ENCODE data around the gene FNDC11. TPM values are rescaled to one million over a fixed set of nuclear protein-coding genes. Genes with fewer than 3 reads are reported as not detected.

Gene FNDC11
- total RNA-seq, 1 experiment from 2014 or later = not detected

DNA sequence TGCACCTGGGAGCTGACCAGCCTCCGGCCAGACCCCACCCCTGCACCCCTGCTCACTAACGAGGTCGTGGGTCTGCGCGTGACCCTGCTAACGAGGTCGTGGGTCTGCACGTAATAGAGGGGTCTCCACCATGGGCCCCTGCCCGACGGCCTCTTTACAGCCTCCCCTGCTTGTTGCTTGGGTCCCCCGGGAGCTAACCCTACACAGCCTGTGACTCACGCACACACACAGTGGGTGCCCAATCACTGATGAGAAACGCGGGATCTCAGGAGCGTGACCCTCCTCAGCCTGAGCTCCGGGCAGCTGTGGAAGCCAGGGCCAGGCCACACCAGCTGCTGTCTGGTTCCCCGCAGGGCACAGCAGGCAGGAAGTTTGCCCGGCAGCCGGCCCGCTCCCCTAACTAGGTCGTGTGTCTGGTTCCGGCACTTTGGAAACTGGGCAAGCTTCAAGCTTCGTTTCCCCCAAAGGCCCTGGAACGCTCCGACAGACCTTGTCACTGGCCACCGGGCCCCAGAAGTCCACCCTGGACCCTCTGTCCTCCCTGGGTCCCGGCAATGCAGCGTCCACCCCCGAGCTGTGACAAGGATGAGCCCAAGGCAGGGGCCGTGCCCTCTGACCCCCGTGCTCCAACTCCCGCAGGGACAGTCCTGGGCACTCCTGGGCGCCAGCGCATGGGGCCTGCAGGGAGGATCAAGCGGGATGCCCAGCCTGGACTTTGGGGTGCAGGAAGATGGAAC, 17.6 kb upstream of the FNDC11 start:
- Histone ChIP-seq H3K27me3 (no peaks in the 10 kb centered on the region), H3K9me3 (no peaks in the 10 kb centered on the region), H3K36me3 (no peaks in the 10 kb centered on the region), H3K4me3 (no peak overlapping the region)
- DNase-seq = peak; percentile 92

- Histone ChIP-seq H3K4me3 (peak within 1 kb of the TSS; percentile 36), H3K27me3 (no peaks in the 10 kb centered on the region), H3K36me3 (no peaks in the 10 kb centered on the region), H3K9me3 (no peaks in the 10 kb centered on the region)
- peak; percentile 39 for DNase-seq
These were observed 16.9 kb upstream of the FNDC11 start, which contains the start of gene PTK6 for GRCh38 chr20:63536997-63537524. Gene PTK6, minus strand, starts transcription at chr20:63537376. Its CDS starts 62 bp downstream, at chr20:63537314.

DNA sequence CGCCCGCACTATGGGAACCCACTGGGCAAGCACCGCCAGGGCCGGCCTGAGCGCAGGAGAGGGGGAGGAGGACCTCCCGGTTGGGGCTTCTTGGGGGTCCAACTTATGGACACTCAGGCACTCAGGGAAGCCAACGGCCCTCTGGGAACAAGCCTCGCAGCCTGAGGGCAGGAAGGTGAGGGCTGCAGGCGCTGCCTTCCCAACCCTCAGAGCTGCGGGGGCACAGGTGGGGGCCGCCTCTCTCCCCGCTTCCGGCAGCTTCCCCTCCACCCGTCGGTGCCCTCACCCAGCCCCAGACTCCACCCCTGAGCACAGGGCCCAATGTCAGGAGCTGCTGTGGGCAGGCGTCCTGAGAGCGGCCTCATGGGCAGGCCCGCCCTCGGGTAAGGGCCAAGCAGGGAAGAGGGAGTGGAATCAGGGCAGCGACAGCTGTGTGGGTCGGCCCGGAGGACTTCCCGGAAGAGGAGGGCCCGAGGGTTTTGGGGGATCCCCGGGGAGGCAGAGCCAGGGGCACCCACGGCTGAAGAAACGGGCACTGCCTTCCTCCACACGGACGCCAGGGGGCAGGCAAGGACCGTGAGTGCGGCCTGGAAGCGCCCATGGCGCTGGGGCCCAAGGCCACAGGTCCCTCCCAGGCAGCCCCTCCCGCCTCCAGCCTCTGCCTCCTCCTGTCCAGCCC, 16.3 kb upstream of the FNDC11 start:
- H3K9me3 ChIP-seq = no peaks in the 10 kb centered on the region

DNA sequence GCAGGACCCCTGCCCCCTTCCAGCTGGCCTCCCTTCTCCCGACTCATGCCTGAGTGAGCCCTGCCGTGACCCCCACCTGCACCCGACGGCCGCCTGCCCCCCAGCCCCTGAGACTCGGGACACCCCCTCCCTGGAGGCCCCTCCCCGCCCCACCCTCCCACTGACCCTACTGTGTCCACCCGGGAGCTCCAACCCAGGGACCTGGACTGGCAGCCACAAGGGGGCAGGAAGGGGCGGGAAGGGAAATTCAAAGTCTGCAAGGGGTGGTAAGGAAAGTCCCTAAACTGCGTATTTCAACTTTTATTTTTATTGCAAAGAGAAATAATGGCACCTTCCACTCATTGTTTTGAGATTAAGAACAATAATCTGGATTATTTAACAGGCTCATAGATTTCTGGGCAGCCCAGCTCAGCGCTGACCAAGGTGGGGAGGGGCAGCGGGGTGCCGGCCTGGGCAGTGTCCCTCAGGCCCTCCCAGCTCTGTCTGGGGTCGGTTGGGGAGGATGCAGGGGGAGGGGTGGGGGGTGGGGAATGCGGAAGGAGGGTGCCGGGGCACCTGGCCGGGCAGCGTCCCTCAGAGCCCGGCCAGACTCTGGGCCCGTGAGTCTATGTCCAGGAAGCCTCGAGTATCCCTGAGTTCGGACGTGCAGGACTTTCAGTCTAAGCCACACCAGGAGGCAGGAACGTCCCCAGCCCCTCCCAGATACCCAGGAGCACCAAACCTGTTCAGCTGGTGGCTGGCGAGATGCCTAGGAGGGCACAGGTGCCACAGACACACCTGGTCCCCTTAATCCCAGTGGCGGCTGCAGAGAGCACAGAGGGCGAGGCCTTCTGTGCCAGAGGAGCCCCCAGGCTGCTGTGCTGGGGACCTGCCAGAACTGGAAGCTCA, 15.5 kb upstream of the FNDC11 start:
- Histone ChIP-seq H3K4me3 (peak overlapping the region; percentile 36), H3K36me3 (no peaks in the 10 kb centered on the region), H3K9me3 (no peaks in the 10 kb centered on the region), H3K27me3 (no peaks in the 10 kb centered on the region)
- DNase-seq = no peak

More for the DNA sequence above, 16.3 kb upstream of the FNDC11 start:
- peak; percentile 99 for DNase-seq
- H3K27me3 ChIP-seq = no peaks in the 10 kb centered on the region
- peak overlapping the region; percentile 36 for H3K4me3 ChIP-seq
- no peaks in the 10 kb centered on the region for H3K36me3 ChIP-seq

- Histone ChIP-seq H3K9me3 (no peaks in the 10 kb centered on the region), H3K27me3 (no peaks in the 10 kb centered on the region), H3K36me3 (no peaks in the 10 kb centered on the region), H3K4me3 (no peak overlapping the region)
- DNase-seq = no peak
These were observed 14.9 kb upstream of the FNDC11 start for GRCh38 chr20:63539092-63539430.

- Histone ChIP-seq H3K9me3 (no peaks in the 10 kb centered on the region), H3K36me3 (no peaks in the 10 kb centered on the region), H3K27me3 (no peaks in the 10 kb centered on the region), H3K4me3 (no peak overlapping the region)
- DNase-seq = no peak
These were observed 14.3 kb upstream of the FNDC11 start for GRCh38 chr20:63539441-63540370.

DNA sequence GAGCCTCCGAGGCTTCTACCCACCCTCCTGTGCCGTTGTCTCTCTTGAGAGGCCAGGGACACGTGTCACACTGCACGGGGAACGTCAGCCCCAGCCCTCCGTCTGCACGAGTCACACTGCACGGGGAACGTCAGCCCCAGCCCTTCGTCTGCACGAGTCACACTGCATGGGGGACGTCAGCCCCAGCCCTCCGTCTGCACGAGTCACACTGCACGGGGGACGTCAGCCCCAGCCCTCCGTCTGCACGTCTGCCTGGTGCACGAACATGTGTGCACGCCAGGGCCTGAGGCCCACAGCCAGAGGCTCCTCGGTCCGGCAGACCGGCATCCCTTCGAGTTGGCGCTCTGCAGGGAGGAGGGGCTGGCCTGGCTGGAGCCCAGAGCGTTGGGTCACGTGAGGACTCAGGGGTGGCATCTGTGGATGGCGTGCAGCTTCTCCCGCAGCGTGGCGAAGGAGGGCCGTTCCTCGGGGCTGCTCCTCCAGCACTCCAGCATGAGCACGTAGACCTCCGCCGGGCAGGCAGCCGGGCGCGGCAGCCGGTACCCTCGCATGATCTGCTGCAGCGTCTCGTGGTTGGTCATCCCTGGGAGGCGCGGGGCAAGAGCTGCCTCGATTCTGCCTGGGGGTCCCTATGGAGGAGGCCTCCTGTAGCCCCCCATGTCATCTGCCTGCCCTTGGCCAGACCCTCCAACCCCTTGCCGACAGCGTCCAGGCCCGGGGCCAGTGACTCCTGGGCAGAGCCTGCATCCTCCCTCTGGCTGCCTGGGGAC, 13.4 kb upstream of the FNDC11 start:
- Histone ChIP-seq H3K4me3 (no peak overlapping the region), H3K36me3 (no peaks in the 10 kb centered on the region), H3K27me3 (no peaks in the 10 kb centered on the region), H3K9me3 (no peaks in the 10 kb centered on the region)
- peak; percentile 33 for DNase-seq

- no peak overlapping the region for H3K4me3 ChIP-seq
- no peak for DNase-seq
These were observed 12.6 kb upstream of the FNDC11 start for GRCh38 chr20:63541371-63541770.

DNA sequence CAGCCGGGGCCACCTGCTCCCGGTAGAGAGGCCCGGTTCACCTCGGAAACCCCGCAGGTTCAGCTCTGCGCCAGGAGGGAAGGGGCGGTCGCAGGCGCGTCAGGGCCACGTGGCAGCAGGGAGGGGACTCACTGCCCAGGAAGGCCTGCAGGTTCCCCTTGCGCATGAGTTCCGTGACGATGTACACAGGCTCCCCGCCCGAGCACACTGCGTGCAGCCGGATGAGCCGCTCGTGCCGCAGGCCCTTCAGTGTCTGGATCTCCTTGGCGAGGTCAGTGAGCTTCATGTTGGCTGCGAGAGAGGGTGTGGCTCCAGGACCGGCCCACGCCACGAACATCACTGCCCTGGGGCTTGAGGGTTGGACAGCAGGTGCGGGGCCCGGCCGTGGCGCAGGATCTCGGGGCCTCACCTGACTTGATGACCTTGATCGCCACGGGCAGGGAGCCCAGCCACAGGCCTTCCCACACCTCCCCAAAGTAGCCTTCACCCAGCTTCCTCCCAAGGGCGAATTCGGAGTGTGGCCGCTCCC, 11.9 kb upstream of the FNDC11 start:
- Histone ChIP-seq H3K36me3 (no peaks in the 10 kb centered on the region), H3K4me3 (no peak overlapping the region), H3K27me3 (no peaks in the 10 kb centered on the region), H3K9me3 (no peaks in the 10 kb centered on the region)
- DNase-seq = no peak

More at GRCh38 chr20:63541371-63541770, 12.6 kb upstream of the FNDC11 start:
- H3K27me3 ChIP-seq = no peaks in the 10 kb centered on the region
- H3K9me3 ChIP-seq = no peaks in the 10 kb centered on the region
- no peaks in the 10 kb centered on the region for H3K36me3 ChIP-seq

- Histone ChIP-seq H3K9me3 (no peaks in the 10 kb centered on the region), H3K27me3 (no peaks in the 10 kb centered on the region), H3K36me3 (no peaks in the 10 kb centered on the region), H3K4me3 (no peak overlapping the region)
- no peak for DNase-seq
These were observed 11.3 kb upstream of the FNDC11 start for GRCh38 chr20:63542696-63543095.

DNA sequence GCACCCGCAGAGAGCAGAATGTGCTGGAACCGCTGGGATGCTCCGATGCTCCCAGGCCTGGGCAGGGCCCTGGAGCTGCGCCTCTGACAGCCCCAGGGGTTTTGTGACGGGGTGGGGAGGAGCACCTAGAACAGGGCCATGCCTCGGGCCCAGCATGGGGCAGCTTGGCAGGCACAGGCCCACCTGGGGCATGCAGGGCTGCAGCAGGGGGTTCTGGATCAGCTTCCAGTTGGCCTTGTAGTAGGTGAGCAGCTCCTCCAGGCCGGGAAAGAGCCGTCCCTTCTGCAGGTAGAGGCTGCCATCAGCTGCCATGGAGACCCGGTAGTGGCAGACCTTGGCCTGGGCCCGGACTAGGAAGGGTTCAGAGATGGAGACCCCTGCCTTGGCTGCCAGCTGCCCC, 10.8 kb upstream of the FNDC11 start:
- no peaks in the 10 kb centered on the region for H3K36me3 ChIP-seq
- H3K4me3 ChIP-seq = no peak overlapping the region
- no peak for DNase-seq
- H3K27me3 ChIP-seq = no peaks in the 10 kb centered on the region
- H3K9me3 ChIP-seq = no peaks in the 10 kb centered on the region

DNA sequence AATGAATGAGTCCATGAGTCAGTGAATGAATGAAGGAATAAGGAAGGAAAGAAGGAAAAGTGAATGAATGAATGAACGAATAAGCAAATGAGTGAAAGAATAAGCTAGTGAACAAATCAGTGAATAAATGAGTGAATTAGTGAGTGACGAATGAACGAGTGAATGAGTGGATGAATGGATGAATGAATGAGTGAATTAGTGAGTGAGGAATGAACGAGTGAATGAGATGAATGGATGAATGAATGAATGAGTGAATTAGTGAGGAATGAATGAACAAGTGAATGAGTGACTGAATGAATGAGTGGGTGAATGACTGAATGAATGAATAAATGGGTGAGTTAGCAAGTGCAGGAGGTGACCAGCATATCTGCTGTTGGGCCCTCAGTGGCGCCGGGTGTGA, 10.2 kb upstream of the FNDC11 start:
- Histone ChIP-seq H3K9me3 (no peaks in the 10 kb centered on the region), H3K36me3 (no peaks in the 10 kb centered on the region), H3K4me3 (no peak overlapping the region), H3K27me3 (no peaks in the 10 kb centered on the region)
- no peak for DNase-seq

DNA sequence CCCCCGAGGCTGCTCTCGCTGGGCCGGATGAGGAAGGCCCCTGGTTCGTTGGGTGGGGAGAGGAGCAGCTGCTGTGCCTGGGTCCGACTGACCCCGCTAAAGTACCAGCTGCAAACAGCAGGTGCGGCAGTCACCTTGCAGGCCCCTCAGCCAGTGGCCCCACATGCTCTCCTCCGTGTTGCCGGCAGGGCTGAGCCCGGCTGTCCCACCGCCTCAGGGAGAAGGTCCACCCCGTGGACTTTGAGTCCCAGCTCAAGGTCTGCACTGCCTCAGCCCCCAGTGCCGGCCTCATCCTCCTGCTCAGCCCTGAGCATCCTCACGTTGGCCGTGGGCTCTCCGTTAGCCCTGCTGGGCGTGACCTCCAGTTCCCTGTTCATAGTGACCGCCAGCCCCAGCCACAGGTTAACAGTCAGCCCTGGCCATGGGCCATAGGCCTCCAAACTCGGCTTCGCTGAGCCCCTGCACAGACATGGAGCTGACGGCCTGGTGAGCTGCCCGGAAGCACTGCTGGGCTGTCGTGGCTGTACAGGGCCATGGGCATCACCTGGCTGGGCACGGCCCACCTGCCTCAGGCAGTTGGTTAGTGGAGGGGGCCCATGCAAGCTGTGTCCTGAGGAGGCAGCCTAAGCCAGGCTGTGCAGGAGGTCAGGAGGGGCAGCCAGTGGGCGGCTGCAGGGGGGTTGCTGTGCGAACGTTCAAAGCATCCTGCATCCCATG, 9.6 kb upstream of the FNDC11 start:
- no peak for DNase-seq
- H3K36me3 ChIP-seq = no peaks in the 10 kb centered on the region
- H3K9me3 ChIP-seq = no peaks in the 10 kb centered on the region
- no peak overlapping the region for H3K4me3 ChIP-seq
- no peaks in the 10 kb centered on the region for H3K27me3 ChIP-seq

DNA sequence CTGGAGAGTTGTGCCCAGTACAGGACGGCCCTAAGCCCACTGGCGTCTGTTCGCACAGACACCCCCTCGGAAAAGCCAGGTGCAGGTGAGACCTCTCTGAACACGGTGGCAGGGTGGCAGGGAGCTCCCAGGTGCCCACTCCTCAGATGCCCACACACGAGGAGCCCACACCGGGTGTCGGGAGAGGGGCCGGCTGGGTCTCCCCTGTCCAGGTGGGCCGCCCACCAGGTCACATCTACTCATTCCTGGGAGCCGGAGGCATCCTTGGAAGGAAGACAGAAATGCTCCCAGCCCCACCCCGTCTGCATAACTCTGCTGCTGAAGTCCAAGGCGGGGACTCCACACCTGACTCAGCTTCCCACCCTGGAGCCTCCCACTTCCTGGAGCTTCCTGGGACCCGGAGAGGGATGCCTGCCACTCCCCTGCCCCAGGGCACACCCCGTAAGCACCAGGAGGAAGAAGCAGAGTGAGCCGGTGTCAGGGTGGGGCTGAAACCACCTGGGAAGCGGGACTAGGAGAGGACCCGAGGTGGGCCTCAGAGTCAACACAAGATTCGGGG, 8.9 kb upstream of the FNDC11 start:
- peak; percentile 44 for DNase-seq
- Histone ChIP-seq H3K36me3 (no peaks in the 10 kb centered on the region), H3K27me3 (no peaks in the 10 kb centered on the region), H3K4me3 (no peak overlapping the region), H3K9me3 (no peaks in the 10 kb centered on the region)

Measured in MG63 (cell line).